Trophoblast cell (in vitro differentiated cells and primary cell): Measurements from ENCODE around the gene UPF3A.
"Not testable (repeated sequence)": the region's sequence is repeated elsewhere in the genome, so short reads cannot be mapped to it uniquely, and the experiment has no call there.

ENCODE experiments used
- DNase-seq, 2 donors: peaks; one replicate each; pipeline ENCODE4 v3.0.0-alpha.2; 2016
- H2AFZ ChIP-seq: 2 replicates; pipeline ENCODE4 v1.6.1; 2013; ENCODE audit warnings: low read length, moderate library complexity, mild to moderate bottlenecking; ENCODE audit not compliant: insufficient read depth, poor library complexity
- H2AK5ac ChIP-seq: 2 replicates; pipeline ENCODE4 v1.6.1; 2013; ENCODE audit warnings: mild to moderate bottlenecking, low read length
- H2BK120ac ChIP-seq: 2 replicates; pipeline ENCODE4 v1.6.1; 2013; ENCODE audit warnings: low read length, mild to moderate bottlenecking, moderate library complexity; ENCODE audit not compliant: insufficient read depth, poor library complexity
- H2BK12ac ChIP-seq: 2 replicates; pipeline ENCODE4 v1.6.1; 2013; ENCODE audit warnings: mild to moderate bottlenecking, low read length, moderate library complexity
- H2BK5ac ChIP-seq: 2 replicates; pipeline ENCODE4 v1.6.1; 2013; ENCODE audit warnings: low read length, low read depth, moderate library complexity, mild to moderate bottlenecking; ENCODE audit not compliant: poor library complexity
- H3K14ac ChIP-seq: 2 replicates; pipeline ENCODE4 v1.6.1; 2013; ENCODE audit warnings: mild to moderate bottlenecking, low read length
- H3K18ac ChIP-seq: 2 replicates; pipeline ENCODE4 v1.6.1; 2013; ENCODE audit warnings: mild to moderate bottlenecking, low read length
- H3K23ac ChIP-seq: 2 replicates; pipeline ENCODE4 v1.6.1; 2013; ENCODE audit warnings: low read length
- H3K27ac ChIP-seq: 2 replicates; pipeline ENCODE4 v1.5.1; 2013; ENCODE audit warnings: low read depth, mild to moderate bottlenecking, inconsistent platforms, low read length, moderate library complexity
- H3K27me3 ChIP-seq: 2 replicates; pipeline ENCODE4 v1.6.1; 2013; ENCODE audit warnings: inconsistent platforms, mild to moderate bottlenecking, low read length, moderate library complexity; ENCODE audit not compliant: insufficient read depth
- H3K36me3 ChIP-seq, 2 experiments: 1 replicate in 1 of 2; 2 replicates in 1 of 2; pipeline ENCODE4 v1.6.1; 2013; ENCODE audit warnings: low read length in 2 of 2, mild to moderate bottlenecking in 2 of 2, moderate library complexity in 1 of 2; ENCODE audit not compliant: insufficient read depth in 2 of 2, control insufficient read depth in 1 of 2
- H3K4ac ChIP-seq: 2 replicates; pipeline ENCODE4 v1.6.1; 2013; ENCODE audit warnings: low read depth, mild to moderate bottlenecking, low read length, moderate library complexity
- H3K4me1 ChIP-seq, 2 experiments: 1 replicate in 1 of 2; 2 replicates in 1 of 2; pipeline ENCODE4 v1.6.1; 2013; ENCODE audit warnings: low read length in 2 of 2, mild to moderate bottlenecking in 2 of 2, moderate library complexity in 1 of 2; ENCODE audit not compliant: insufficient read depth in 2 of 2, control insufficient read depth in 1 of 2
- H3K4me2 ChIP-seq: 2 replicates; pipeline ENCODE4 v1.6.1; 2013; ENCODE audit warnings: inconsistent platforms, mild to moderate bottlenecking, low read length, moderate library complexity
- H3K4me3 ChIP-seq: 2 replicates; pipeline ENCODE4 v1.5.1; 2013; ENCODE audit warnings: mild to moderate bottlenecking, low read depth, low read length, inconsistent platforms
- H3K79me1 ChIP-seq: one replicate; pipeline ENCODE4 v1.6.1; 2013; ENCODE audit warnings: low read length
- H3K79me2 ChIP-seq: 2 replicates; pipeline ENCODE4 v1.6.1; 2013; ENCODE audit warnings: low read length, mild to moderate bottlenecking; ENCODE audit not compliant: control insufficient read depth, insufficient read depth, poor library complexity
- H3K9ac ChIP-seq: 2 replicates; pipeline ENCODE4 v1.6.1; 2013; ENCODE audit warnings: mild to moderate bottlenecking, low read length
- H3K9me3 ChIP-seq: 2 replicates; pipeline ENCODE4 v1.6.1; 2013; ENCODE audit warnings: low read depth, mild to moderate bottlenecking, control low read depth, inconsistent platforms, low read length; ENCODE audit not compliant: insufficient read depth
- H4K12ac ChIP-seq: 2 replicates; pipeline ENCODE4 v1.6.1; 2013; ENCODE audit warnings: low read depth, mild to moderate bottlenecking, low read length, moderate library complexity
- H4K8ac ChIP-seq: 2 replicates; pipeline ENCODE4 v1.6.1; 2013; ENCODE audit warnings: low read depth, mild to moderate bottlenecking, low read length, moderate library complexity
- H4K91ac ChIP-seq: one replicate; pipeline ENCODE4 v1.6.1; 2013; ENCODE audit warnings: low read depth, mild to moderate bottlenecking, low read length, moderate library complexity
- WGBS: extraction: QIAGEN DNeasy Blood & Tissue Kit; methylation state at CpG from one replicate; pipeline ENCODE4 v1.1.7; 2013; ENCODE audit warnings: missing lambda C conversion rate; ENCODE audit not compliant: insufficient read length, insufficient coverage; ENCODE audit errors: extremely low coverage; 5-methylcytosine and 5-hydroxymethylcytosine counted together

Gene UPF3A

DNA sequence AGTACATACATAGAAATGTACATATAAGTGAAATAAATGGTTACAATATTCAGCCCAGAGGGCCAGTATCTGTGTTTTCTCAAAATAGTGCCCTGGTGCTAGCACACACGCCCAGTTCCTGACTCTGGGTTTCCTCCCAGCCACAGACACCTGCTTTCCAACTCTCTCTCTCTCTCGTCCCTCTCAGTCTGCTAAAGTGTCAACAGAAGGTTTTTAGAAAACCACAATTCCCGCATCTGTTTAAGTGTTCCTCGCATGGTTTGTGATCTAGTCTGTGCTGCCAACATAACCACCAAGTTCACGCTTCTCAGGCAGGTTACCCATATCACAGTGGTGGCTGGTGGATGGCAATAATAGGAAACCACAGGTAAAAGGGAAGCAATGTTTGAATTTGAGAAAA lies 17.8 kb upstream of the UPF3A start:
- Histone ChIP-seq H2AK5ac (no peak overlapping the region), H3K79me1 (no peaks in the 10 kb centered on the region), H3K4ac (no peak overlapping the region), H2BK5ac (no peak overlapping the region), H3K9me3 (no peaks in the 10 kb centered on the region), H3K4me1 (no peaks in the 10 kb centered on the region), H2BK12ac (no peak overlapping the region), H2BK120ac (no peak overlapping the region), H4K8ac (no peak overlapping the region), H4K91ac (no peak overlapping the region), H3K4me2 (no peak overlapping the region), H3K9ac (no peak overlapping the region), H3K4me3 (no peak overlapping the region), H3K23ac (no peak overlapping the region), H3K36me3 (peaks cover 41 to 66% of the 10 kb centered on the region in 2 experiments), H3K14ac (no peak overlapping the region), H3K18ac (no peak overlapping the region), H3K79me2 (no peaks in the 10 kb centered on the region), H3K27me3 (no peaks in the 10 kb centered on the region), H2AFZ (no peak overlapping the region), H3K27ac (no peak overlapping the region), H4K12ac (no peak overlapping the region)
- DNase-seq: no peak
- no CpG with 5 or more reads among the region's 5 CpGs for WGBS

DNA sequence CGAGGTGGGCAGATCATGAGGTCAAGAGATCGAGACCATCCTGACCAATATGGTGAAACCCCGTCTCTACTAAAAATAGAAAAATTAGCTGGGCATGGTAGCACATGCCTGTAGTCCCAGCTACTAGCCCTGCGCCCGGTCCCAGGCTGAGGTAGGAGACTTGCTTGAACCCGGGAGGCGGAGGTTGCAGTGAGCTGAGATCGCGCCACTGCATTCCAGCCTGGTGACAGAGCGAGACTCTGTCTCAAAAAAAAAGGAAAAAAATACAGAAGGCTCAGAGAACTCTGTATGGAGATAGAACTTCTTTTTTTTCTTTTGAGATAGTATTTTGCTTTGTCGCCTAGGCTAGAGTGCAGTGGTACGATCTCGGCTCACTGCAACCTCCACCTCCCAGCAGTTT lies 17.1 kb upstream of the UPF3A start:
- H3K4me2 ChIP-seq, H3K4me3 ChIP-seq, H3K14ac ChIP-seq, H3K4me1 ChIP-seq, H3K9me3 ChIP-seq, H3K27ac ChIP-seq, H2BK120ac ChIP-seq, H2AK5ac ChIP-seq, H3K4ac ChIP-seq, H3K27me3 ChIP-seq, H2BK5ac ChIP-seq, H3K18ac ChIP-seq, H2AFZ ChIP-seq, H4K12ac ChIP-seq, H2BK12ac ChIP-seq, H4K8ac ChIP-seq, H3K23ac ChIP-seq, DNase-seq, H3K79me2 ChIP-seq, H3K79me1 ChIP-seq, H4K91ac ChIP-seq, H3K9ac ChIP-seq: not testable (repeated sequence)
- WGBS: no CpG with 5 or more reads among the region's 13 CpGs
- peaks cover 40 to 70% of the 10 kb centered on the region in 2 experiments for H3K36me3 ChIP-seq

DNA sequence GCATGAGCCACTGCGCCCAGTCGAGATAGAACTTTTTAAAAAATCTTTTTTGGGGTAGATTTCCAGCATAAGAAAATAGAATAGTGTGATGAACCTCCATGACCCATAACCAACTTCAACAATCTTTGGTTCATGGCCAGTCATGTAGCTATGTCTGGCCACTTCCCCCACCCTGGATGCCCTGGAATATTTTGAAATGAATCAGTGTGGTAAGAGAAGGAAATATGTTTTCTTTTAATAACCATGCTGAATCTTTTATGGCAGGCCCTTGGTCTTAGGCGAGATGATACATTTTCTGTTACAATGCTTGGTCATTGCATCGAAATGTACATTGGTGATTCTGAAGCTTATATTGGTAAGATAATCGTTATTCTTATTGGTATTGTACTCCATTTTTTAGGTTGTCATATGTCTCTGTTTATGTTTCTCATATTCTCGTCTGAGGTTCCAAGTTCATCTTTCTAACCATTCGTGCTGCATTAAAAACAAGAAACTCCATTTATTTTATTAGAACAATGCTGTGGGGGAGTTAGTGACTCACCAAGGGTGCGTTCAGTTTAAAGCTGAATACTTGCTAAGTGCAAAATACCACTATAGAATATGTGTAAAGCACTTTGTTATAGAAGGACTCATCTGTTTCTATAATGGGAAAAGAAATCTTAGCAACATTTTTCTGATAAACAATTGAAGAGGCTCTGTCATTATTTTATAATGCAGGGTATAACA lies 16.4 kb upstream of the UPF3A start:
- Histone ChIP-seq H2AFZ (no peak overlapping the region), H4K91ac (no peak overlapping the region), H3K9me3 (no peaks in the 10 kb centered on the region), H3K18ac (no peak overlapping the region), H2BK120ac (no peak overlapping the region), H3K27me3 (no peaks in the 10 kb centered on the region), H3K4me2 (no peak overlapping the region), H3K79me2 (no peaks in the 10 kb centered on the region), H3K23ac (no peak overlapping the region), H3K4me1 (no peaks in the 10 kb centered on the region), H3K27ac (no peak overlapping the region), H3K36me3 (peaks cover 40 to 66% of the 10 kb centered on the region in 2 experiments), H2BK12ac (no peak overlapping the region), H3K79me1 (no peaks in the 10 kb centered on the region), H3K9ac (no peak overlapping the region), H2AK5ac (no peak overlapping the region), H4K12ac (no peak overlapping the region), H3K4ac (no peak overlapping the region), H3K4me3 (no peak overlapping the region), H4K8ac (no peak overlapping the region), H3K14ac (no peak overlapping the region), H2BK5ac (no peak overlapping the region)
- no peak for DNase-seq
- no CpG with 5 or more reads among the region's 8 CpGs for WGBS

DNA sequence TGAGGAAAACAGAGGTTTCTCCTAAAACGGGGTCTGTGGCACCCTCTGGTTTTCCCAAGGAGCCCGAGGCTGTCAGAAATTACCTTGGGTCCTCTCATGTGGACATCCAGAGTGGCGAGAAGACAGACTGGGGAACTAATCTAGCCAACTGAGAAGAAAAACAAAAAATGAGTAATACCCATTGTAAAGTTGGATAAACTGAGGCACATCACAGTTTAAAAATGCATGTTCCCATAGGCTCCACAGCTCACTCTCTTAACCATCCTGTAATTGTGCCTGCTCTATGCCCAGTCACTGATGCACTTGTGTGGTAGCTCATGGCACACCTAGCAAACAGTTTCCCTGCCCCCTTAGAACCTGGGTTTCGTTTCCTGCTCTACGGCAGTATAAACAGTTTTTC lies 15.2 kb upstream of the UPF3A start:
- H4K8ac ChIP-seq: no peak overlapping the region
- peaks cover 39 to 63% of the 10 kb centered on the region in 2 experiments for H3K36me3 ChIP-seq
- no peak overlapping the region for H3K4me3 ChIP-seq
- no peak overlapping the region for H2AK5ac ChIP-seq
- no peak overlapping the region for H2AFZ ChIP-seq
- H3K4me2 ChIP-seq: no peak overlapping the region
- H3K79me1 ChIP-seq: no peaks in the 10 kb centered on the region
- H3K4ac ChIP-seq: no peak overlapping the region
- H3K4me1 ChIP-seq: no peaks in the 10 kb centered on the region
- no peak overlapping the region for H3K9ac ChIP-seq
- H4K91ac ChIP-seq: no peak overlapping the region
- no peak overlapping the region for H3K23ac ChIP-seq
- no peak overlapping the region for H3K18ac ChIP-seq
- H3K27me3 ChIP-seq: no peaks in the 10 kb centered on the region
- H3K27ac ChIP-seq: no peak overlapping the region
- no peaks in the 10 kb centered on the region for H3K79me2 ChIP-seq
- no peak overlapping the region for H2BK5ac ChIP-seq
- no peak overlapping the region for H2BK12ac ChIP-seq
- no peak for DNase-seq
- no peak overlapping the region for H2BK120ac ChIP-seq
- no peak overlapping the region for H3K14ac ChIP-seq
- WGBS: no CpG with 5 or more reads among the region's 5 CpGs
- no peak overlapping the region for H4K12ac ChIP-seq
- H3K9me3 ChIP-seq: no peaks in the 10 kb centered on the region
